Measurements from ENCODE around the gene ZBTB20.
"Not testable (repeated sequence)": the region's sequence is repeated elsewhere in the genome, so short reads cannot be mapped to it uniquely, and the experiment has no call there.

The ZBTB20 gene

DNA sequence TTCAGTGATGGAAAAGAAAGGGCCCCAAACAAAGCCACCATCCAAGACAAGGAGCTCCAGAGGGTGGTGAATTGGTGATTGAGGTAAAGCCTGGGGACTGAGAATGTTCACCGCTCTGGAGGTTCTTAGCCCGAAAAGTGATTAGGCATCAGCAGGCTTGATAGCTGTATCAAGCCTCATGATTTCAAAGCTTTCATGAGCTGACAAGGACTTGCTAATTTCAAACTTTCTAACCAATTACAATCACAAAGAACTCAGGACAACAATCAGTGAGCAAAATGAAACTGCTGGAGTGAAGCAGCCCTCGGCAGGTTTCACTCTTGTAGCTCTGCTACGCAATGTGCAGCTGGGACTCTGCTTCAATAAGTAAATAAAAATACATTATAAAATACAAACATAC is 461.9 kb downstream of the ZBTB20 start:
- ATAC-seq = no peak
- TF ChIP-seq ISL1 (CRISPR knock-in tag; IDR thresholded peaks at IDR 0.05) = no peak
- no peak for TF ChIP-seq CSDC2 (CRISPR knock-in tag; IDR thresholded peaks at IDR 0.05)
- TF ChIP-seq ARNTL (CRISPR knock-in tag; IDR thresholded peaks at IDR 0.05; ENCODE audit: borderline replicate concordance, low read depth) = no peak
- TF ChIP-seq ZFP3 (CRISPR knock-in tag; IDR thresholded peaks at IDR 0.05) = no peak
- no peak for TF ChIP-seq ZC3H10 (CRISPR knock-in tag; IDR thresholded peaks at IDR 0.05)
- TF ChIP-seq, protein P1, sequence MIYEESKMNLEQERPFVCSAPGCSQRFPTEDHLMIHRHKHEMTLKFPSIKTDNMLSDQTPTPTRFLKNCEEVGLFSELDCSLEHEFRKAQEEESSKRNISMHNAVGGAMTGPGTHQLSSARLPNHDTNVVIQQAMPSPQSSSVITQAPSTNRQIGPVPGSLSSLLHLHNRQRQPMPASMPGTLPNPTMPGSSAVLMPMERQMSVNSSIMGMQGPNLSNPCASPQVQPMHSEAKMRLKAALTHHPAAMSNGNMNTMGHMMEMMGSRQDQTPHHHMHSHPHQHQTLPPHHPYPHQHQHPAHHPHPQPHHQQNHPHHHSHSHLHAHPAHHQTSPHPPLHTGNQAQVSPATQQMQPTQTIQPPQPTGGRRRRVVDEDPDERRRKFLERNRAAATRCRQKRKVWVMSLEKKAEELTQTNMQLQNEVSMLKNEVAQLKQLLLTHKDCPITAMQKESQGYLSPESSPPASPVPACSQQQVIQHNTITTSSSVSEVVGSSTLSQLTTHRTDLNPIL (CRISPR knock-in tag; IDR thresholded peaks at IDR 0.05; ENCODE audit: low read depth) = no peak
- no peak for TF ChIP-seq GLIS3 (CRISPR knock-in tag; IDR thresholded peaks at IDR 0.05)
- no peak for TF ChIP-seq SNAI2 (CRISPR knock-in tag; IDR thresholded peaks at IDR 0.05)
- no peak for TF ChIP-seq TOX (CRISPR knock-in tag; IDR thresholded peaks at IDR 0.05; ENCODE audit: borderline replicate concordance)
- TF ChIP-seq, protein P2, sequence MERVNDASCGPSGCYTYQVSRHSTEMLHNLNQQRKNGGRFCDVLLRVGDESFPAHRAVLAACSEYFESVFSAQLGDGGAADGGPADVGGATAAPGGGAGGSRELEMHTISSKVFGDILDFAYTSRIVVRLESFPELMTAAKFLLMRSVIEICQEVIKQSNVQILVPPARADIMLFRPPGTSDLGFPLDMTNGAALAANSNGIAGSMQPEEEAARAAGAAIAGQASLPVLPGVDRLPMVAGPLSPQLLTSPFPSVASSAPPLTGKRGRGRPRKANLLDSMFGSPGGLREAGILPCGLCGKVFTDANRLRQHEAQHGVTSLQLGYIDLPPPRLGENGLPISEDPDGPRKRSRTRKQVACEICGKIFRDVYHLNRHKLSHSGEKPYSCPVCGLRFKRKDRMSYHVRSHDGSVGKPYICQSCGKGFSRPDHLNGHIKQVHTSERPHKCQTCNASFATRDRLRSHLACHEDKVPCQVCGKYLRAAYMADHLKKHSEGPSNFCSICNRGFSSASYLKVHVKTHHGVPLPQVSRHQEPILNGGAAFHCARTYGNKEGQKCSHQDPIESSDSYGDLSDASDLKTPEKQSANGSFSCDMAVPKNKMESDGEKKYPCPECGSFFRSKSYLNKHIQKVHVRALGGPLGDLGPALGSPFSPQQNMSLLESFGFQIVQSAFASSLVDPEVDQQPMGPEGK (CRISPR knock-in tag; IDR thresholded peaks at IDR 0.05; ENCODE audit: borderline replicate concordance) = no peak
- no peak for TF ChIP-seq ZFP30 (CRISPR knock-in tag; IDR thresholded peaks at IDR 0.05)
- TF ChIP-seq PPARA (CRISPR knock-in tag; IDR thresholded peaks at IDR 0.05; ENCODE audit: borderline replicate concordance) = no peak
- no peak for TF ChIP-seq ZNF70 (CRISPR knock-in tag; IDR thresholded peaks at IDR 0.05)
- TF ChIP-seq, protein P3, sequence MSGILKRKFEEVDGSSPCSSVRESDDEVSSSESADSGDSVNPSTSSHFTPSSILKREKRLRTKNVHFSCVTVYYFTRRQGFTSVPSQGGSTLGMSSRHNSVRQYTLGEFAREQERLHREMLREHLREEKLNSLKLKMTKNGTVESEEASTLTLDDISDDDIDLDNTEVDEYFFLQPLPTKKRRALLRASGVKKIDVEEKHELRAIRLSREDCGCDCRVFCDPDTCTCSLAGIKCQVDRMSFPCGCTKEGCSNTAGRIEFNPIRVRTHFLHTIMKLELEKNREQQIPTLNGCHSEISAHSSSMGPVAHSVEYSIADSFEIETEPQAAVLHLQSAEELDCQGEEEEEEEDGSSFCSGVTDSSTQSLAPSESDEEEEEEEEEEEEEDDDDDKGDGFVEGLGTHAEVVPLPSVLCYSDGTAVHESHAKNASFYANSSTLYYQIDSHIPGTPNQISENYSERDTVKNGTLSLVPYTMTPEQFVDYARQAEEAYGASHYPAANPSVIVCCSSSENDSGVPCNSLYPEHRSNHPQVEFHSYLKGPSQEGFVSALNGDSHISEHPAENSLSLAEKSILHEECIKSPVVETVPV (CRISPR knock-in tag; IDR thresholded peaks at IDR 0.05) = no peak
- TF ChIP-seq ZNF8 (CRISPR knock-in tag; IDR thresholded peaks at IDR 0.05) = no peak
- no peak for TF ChIP-seq TCF4 (CRISPR knock-in tag; IDR thresholded peaks at IDR 0.05; ENCODE audit: borderline replicate concordance)
- TF ChIP-seq ESRRG (CRISPR knock-in tag; IDR thresholded peaks at IDR 0.05) = no peak
- TF ChIP-seq RARB (CRISPR knock-in tag; IDR thresholded peaks at IDR 0.05) = no peak
- TF ChIP-seq, protein P4, sequence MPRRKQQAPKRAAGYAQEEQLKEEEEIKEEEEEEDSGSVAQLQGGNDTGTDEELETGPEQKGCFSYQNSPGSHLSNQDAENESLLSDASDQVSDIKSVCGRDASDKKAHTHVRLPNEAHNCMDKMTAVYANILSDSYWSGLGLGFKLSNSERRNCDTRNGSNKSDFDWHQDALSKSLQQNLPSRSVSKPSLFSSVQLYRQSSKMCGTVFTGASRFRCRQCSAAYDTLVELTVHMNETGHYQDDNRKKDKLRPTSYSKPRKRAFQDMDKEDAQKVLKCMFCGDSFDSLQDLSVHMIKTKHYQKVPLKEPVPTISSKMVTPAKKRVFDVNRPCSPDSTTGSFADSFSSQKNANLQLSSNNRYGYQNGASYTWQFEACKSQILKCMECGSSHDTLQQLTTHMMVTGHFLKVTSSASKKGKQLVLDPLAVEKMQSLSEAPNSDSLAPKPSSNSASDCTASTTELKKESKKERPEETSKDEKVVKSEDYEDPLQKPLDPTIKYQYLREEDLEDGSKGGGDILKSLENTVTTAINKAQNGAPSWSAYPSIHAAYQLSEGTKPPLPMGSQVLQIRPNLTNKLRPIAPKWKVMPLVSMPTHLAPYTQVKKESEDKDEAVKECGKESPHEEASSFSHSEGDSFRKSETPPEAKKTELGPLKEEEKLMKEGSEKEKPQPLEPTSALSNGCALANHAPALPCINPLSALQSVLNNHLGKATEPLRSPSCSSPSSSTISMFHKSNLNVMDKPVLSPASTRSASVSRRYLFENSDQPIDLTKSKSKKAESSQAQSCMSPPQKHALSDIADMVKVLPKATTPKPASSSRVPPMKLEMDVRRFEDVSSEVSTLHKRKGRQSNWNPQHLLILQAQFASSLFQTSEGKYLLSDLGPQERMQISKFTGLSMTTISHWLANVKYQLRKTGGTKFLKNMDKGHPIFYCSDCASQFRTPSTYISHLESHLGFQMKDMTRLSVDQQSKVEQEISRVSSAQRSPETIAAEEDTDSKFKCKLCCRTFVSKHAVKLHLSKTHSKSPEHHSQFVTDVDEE (CRISPR knock-in tag; IDR thresholded peaks at IDR 0.05) = no peak

GRCh38 chr3:114680299-114680698 is 466.8 kb downstream of the ZBTB20 start:
- ATAC-seq = no peak
- TF ChIP-seq BACH2 (CRISPR knock-in tag; IDR thresholded peaks at IDR 0.05; ENCODE audit: borderline replicate concordance) (no peak), ESRRG (CRISPR knock-in tag; IDR thresholded peaks at IDR 0.05) (no peak), ZNF8 (CRISPR knock-in tag; IDR thresholded peaks at IDR 0.05) (no peak), ZFP30 (CRISPR knock-in tag; IDR thresholded peaks at IDR 0.05) (no peak), TCF4 (CRISPR knock-in tag; IDR thresholded peaks at IDR 0.05; ENCODE audit: borderline replicate concordance) (no peak)

- ATAC-seq = not testable (repeated sequence)
Measured at GRCh38 chr3:114679773-114680172, 467.3 kb downstream of the ZBTB20 start.

- no peak for ATAC-seq
- no peak for TF ChIP-seq ARNTL (CRISPR knock-in tag; IDR thresholded peaks at IDR 0.05; ENCODE audit: borderline replicate concordance, low read depth)
- TF ChIP-seq PPARA (CRISPR knock-in tag; IDR thresholded peaks at IDR 0.05; ENCODE audit: borderline replicate concordance) = no peak
- no peak for TF ChIP-seq CSDC2 (CRISPR knock-in tag; IDR thresholded peaks at IDR 0.05)
- TF ChIP-seq ZNF565 (CRISPR knock-in tag; conservative IDR thresholded peaks at IDR 0.05; ENCODE audit: low read depth) = no peak
- no peak for TF ChIP-seq ZFP30 (CRISPR knock-in tag; IDR thresholded peaks at IDR 0.05)
- no peak for TF ChIP-seq ESRRG (CRISPR knock-in tag; IDR thresholded peaks at IDR 0.05)
- TF ChIP-seq, protein P1 (CRISPR knock-in tag; IDR thresholded peaks at IDR 0.05; ENCODE audit: low read depth) = no peak
- no peak for TF ChIP-seq ZNF8 (CRISPR knock-in tag; IDR thresholded peaks at IDR 0.05)
- no peak for TF ChIP-seq TOX (CRISPR knock-in tag; IDR thresholded peaks at IDR 0.05; ENCODE audit: borderline replicate concordance)
- TF ChIP-seq, protein P5, sequence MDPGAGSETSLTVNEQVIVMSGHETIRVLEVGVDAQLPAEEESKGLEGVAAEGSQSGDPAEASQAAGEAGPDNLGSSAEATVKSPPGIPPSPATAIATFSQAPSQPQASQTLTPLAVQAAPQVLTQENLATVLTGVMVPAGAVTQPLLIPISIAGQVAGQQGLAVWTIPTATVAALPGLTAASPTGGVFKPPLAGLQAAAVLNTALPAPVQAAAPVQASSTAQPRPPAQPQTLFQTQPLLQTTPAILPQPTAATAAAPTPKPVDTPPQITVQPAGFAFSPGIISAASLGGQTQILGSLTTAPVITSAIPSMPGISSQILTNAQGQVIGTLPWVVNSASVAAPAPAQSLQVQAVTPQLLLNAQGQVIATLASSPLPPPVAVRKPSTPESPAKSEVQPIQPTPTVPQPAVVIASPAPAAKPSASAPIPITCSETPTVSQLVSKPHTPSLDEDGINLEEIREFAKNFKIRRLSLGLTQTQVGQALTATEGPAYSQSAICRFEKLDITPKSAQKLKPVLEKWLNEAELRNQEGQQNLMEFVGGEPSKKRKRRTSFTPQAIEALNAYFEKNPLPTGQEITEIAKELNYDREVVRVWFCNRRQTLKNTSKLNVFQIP (CRISPR knock-in tag; IDR thresholded peaks at IDR 0.05; ENCODE audit: borderline replicate concordance, low read depth) = no peak
- TF ChIP-seq GLIS3 (CRISPR knock-in tag; IDR thresholded peaks at IDR 0.05) = no peak
- TF ChIP-seq SNAI2 (CRISPR knock-in tag; IDR thresholded peaks at IDR 0.05) = no peak
- no peak for TF ChIP-seq ISL1 (CRISPR knock-in tag; IDR thresholded peaks at IDR 0.05)
- TF ChIP-seq, protein P4 (CRISPR knock-in tag; IDR thresholded peaks at IDR 0.05) = no peak
Measured at GRCh38 chr3:114675104-114675503, 472.0 kb downstream of the ZBTB20 start.

All from SK-N-SH treated with all-trans-retinoic acid at 6 μM for 48 hours (cell line).